ENCODE data around the gene CLEC20A.

CLEC20A gene

GRCh38 chr1:178542554-178543289, 46.0 kb upstream of the CLEC20A start (continued):
- TF ChIP-seq, protein P1, sequence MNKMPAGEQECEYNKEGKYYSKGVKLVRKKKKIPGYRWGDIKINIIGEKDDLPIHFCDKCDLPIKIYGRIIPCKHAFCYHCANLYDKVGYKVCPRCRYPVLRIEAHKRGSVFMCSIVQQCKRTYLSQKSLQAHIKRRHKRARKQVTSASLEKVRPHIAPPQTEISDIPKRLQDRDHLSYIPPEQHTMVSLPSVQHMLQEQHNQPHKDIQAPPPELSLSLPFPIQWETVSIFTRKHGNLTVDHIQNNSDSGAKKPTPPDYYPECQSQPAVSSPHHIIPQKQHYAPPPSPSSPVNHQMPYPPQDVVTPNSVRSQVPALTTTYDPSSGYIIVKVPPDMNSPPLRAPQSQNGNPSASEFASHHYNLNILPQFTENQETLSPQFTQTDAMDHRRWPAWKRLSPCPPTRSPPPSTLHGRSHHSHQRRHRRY (tag by site-specific recombination; IDR thresholded peaks at IDR 0.05): no peak
- TF ChIP-seq ZNF600 (tag by site-specific recombination; IDR thresholded peaks at IDR 0.05) (peak; percentile 73; the same call in 1 of the 2 replicates), ZNF530 (tag by site-specific recombination; IDR thresholded peaks at IDR 0.05; ENCODE audit: low read depth) (no peak), ZNF510 (tag by site-specific recombination; IDR thresholded peaks at IDR 0.05; ENCODE audit: insufficient replicate concordance) (peak; percentile 8), ZNF621 (tag by site-specific recombination; IDR thresholded peaks at IDR 0.05) (no peak), ZNF140 (tag by site-specific recombination; IDR thresholded peaks at IDR 0.05) (no peak), ZNF155 (tag by site-specific recombination; IDR thresholded peaks at IDR 0.05) (no peak), REST (tag by site-specific recombination; IDR thresholded peaks at IDR 0.05) (peak; percentile 84), GLIS2 (tag by site-specific recombination; IDR thresholded peaks at IDR 0.05) (peak; percentile 75), ZNF350 (tag by site-specific recombination; IDR thresholded peaks at IDR 0.05) (no peak), ZNF280D (tag by site-specific recombination; IDR thresholded peaks at IDR 0.05) (no peak), ZNF112 (tag by site-specific recombination; IDR thresholded peaks at IDR 0.05) (no peak), ZNF561 (tag by site-specific recombination; IDR thresholded peaks at IDR 0.05; ENCODE audit: borderline replicate concordance) (peak; percentile 64; the same call in 1 of the 2 replicates), ZSCAN30 (tag by site-specific recombination; IDR thresholded peaks at IDR 0.05) (peak; percentile 30), ZNF324 (tag by site-specific recombination; IDR thresholded peaks at IDR 0.05) (no peak; the same call in 1 of the 2 replicates), KLF8 (tag by site-specific recombination; IDR thresholded peaks at IDR 0.05) (0 out of 2 replicates have a peak, but pooled peaks have one; percentile 57), PATZ1 (tag by site-specific recombination; IDR thresholded peaks at IDR 0.05) (peak; percentile 98), BCL11A (tag by site-specific recombination; IDR thresholded peaks at IDR 0.05; ENCODE audit: low read depth) (peak; percentile 82; the same call in 1 of the 2 replicates), ZNF768 (tag by site-specific recombination; IDR thresholded peaks at IDR 0.05) (no peak), YY1 (tag by site-specific recombination; IDR thresholded peaks at IDR 0.05) (0 out of 2 replicates have a peak, but pooled peaks have one; percentile 13), KLF10 (tag by site-specific recombination; IDR thresholded peaks at IDR 0.05) (no peak), ZNF544 (tag by site-specific recombination; IDR thresholded peaks at IDR 0.05) (no peak), SP7 (tag by site-specific recombination; IDR thresholded peaks at IDR 0.05) (no peak; the same call in none of the 2 replicates)
- TF ChIP-seq, protein P2, sequence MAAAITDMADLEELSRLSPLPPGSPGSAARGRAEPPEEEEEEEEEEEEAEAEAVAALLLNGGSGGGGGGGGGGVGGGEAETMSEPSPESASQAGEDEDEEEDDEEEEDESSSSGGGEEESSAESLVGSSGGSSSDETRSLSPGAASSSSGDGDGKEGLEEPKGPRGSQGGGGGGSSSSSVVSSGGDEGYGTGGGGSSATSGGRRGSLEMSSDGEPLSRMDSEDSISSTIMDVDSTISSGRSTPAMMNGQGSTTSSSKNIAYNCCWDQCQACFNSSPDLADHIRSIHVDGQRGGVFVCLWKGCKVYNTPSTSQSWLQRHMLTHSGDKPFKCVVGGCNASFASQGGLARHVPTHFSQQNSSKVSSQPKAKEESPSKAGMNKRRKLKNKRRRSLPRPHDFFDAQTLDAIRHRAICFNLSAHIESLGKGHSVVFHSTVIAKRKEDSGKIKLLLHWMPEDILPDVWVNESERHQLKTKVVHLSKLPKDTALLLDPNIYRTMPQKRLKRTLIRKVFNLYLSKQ (tag by site-specific recombination; IDR thresholded peaks at IDR 0.05; ENCODE audit: borderline replicate concordance): no peak
